IgD-negative memory B cell (primary cell): ENCODE measurements around the gene SLITRK6. TPM values are rescaled to one million over a fixed set of nuclear protein-coding genes. Genes with fewer than 3 reads are reported as not detected.
"Not testable (repeated sequence)": the region's sequence is repeated elsewhere in the genome, so short reads cannot be mapped to it uniquely, and the experiment has no call there.

Experiments
- H3K27ac Mint-ChIP-seq, 3 donors: one replicate each; pipeline ENCODE4 v1.8.0; 2020 to 2022; ENCODE audit warnings: mild to moderate bottlenecking in 3 of 3, mixed read lengths in 3 of 3, moderate library complexity in 1 of 3
- H3K27me3 Mint-ChIP-seq: one replicate; pipeline ENCODE4 v1.8.0; 2021; ENCODE audit warnings: mixed read lengths
- H3K36me3 Mint-ChIP-seq: one replicate; pipeline ENCODE4 v1.8.0; 2020; ENCODE audit warnings: mild to moderate bottlenecking, mixed read lengths
- H3K4me1 Mint-ChIP-seq, 3 donors: one replicate each; pipeline ENCODE4 v1.8.0; 2020 to 2022; ENCODE audit warnings: mixed read lengths in 3 of 3, mild to moderate bottlenecking in 1 of 3
- H3K4me3 Mint-ChIP-seq, 4 donors: one replicate each; pipeline ENCODE4 v1.8.0; 2020 to 2022; ENCODE audit warnings: mild to moderate bottlenecking in 4 of 4, mixed read lengths in 4 of 4, moderate library complexity in 3 of 4
- H3K9me3 Mint-ChIP-seq, 3 donors: one replicate each; pipeline ENCODE4 v1.8.0; 2020 to 2021; ENCODE audit warnings: mixed read lengths in 3 of 3, mild to moderate bottlenecking in 1 of 3
- polyA plus RNA-seq: library from polyadenylated mRNA; unstranded; fragments of 300-500 nt; fragmentation: Illumina TruSeq; gene quantifications from one replicate; pipeline ENCODE4 v1.2.3, GENCODE V29; 2021

Gene SLITRK6
- polyA plus RNA-seq, 1 donor from 2014 or later: not detected

- H3K4me1 Mint-ChIP-seq: peaks cover 0 to 2% (median 2%) of the 10 kb centered on the region in 3 donors
- peaks cover 0 to 12% (median 6%) of the 10 kb centered on the region in 3 donors for H3K9me3 Mint-ChIP-seq
- no peaks in the 10 kb centered on the region for H3K36me3 Mint-ChIP-seq
- H3K27ac Mint-ChIP-seq: no peak overlapping the region
- no peak overlapping the region for H3K4me3 Mint-ChIP-seq
- no peaks in the 10 kb centered on the region for H3K27me3 Mint-ChIP-seq
These were observed 26.9 kb downstream of the SLITRK6 start for GRCh38 chr13:85772367-85772766.

- Mint-ChIP-seq H3K36me3 (no peaks in the 10 kb centered on the region), H3K27me3 (no peaks in the 10 kb centered on the region), H3K27ac (no peak overlapping the region), H3K4me1 (peaks cover 0 to 2% (median 2%) of the 10 kb centered on the region in 3 donors), H3K4me3 (no peak overlapping the region), H3K9me3 (peaks cover 0 to 12% (median 6%) of the 10 kb centered on the region in 3 donors)
These were observed 27.4 kb downstream of the SLITRK6 start for GRCh38 chr13:85771856-85772255.

- no peaks in the 10 kb centered on the region for H3K27me3 Mint-ChIP-seq
- H3K4me1 Mint-ChIP-seq: peaks cover 0 to 2% (median 2%) of the 10 kb centered on the region in 3 donors
- H3K36me3 Mint-ChIP-seq: no peaks in the 10 kb centered on the region
- H3K9me3 Mint-ChIP-seq: peaks cover 0 to 2% (median 1%) of the 10 kb centered on the region in 3 donors
- no peak overlapping the region for H3K27ac Mint-ChIP-seq
- no peak overlapping the region for H3K4me3 Mint-ChIP-seq
These were observed 30.3 kb downstream of the SLITRK6 start for GRCh38 chr13:85768946-85769345.

- H3K4me3 Mint-ChIP-seq: no peak overlapping the region
- no peaks in the 10 kb centered on the region for H3K36me3 Mint-ChIP-seq
- H3K9me3 Mint-ChIP-seq: peaks cover 0 to 4% (median 0%) of the 10 kb centered on the region in 3 donors
- H3K4me1 Mint-ChIP-seq: no peaks in the 10 kb centered on the region
- no peak overlapping the region for H3K27ac Mint-ChIP-seq
- H3K27me3 Mint-ChIP-seq: no peaks in the 10 kb centered on the region
These were observed 44.1 kb downstream of the SLITRK6 start for GRCh38 chr13:85755123-85755522.

GRCh38 chr13:85743201-85743770 lies 55.9 kb downstream of the SLITRK6 start:
- not testable (repeated sequence) for H3K27me3 Mint-ChIP-seq, H3K4me3 Mint-ChIP-seq, H3K27ac Mint-ChIP-seq, H3K4me1 Mint-ChIP-seq, H3K9me3 Mint-ChIP-seq, H3K36me3 Mint-ChIP-seq
